DND-41 (cell line): ENCODE data around the gene SIL1.
"Not testable (repeated sequence)": the region's sequence is repeated elsewhere in the genome, so short reads cannot be mapped to it uniquely, and the experiment has no call there.

Experiments
- ATAC-seq: fragments of 200-7000 bp; cut with Tn5 transposase; 3 replicates; pipeline ENCODE4 v1.9.1; 2021; ENCODE audit warnings: low read depth; ENCODE audit not compliant: insufficient read depth
- DNase-seq: peaks from one replicate; pipeline ENCODE4 v3.0.0-alpha.2; 2020
- H2AFZ ChIP-seq: 2 replicates; pipeline ENCODE4 v1.6.0; 2012; ENCODE audit warnings: low read depth, low read length
- H3K27ac ChIP-seq: 2 replicates; pipeline ENCODE4 v1.5.1; 2012; ENCODE audit warnings: low read length, inconsistent platforms
- H3K27me3 ChIP-seq: fragments of 200-600 bp; sonication (generic); 2 replicates; pipeline ENCODE4 v1.6.0; 2012; ENCODE audit warnings: low read length, mild to moderate bottlenecking, inconsistent platforms; ENCODE audit not compliant: insufficient read depth, poor library complexity
- H3K36me3 ChIP-seq: 2 replicates; pipeline ENCODE4 v1.5.1; 2012; ENCODE audit warnings: low read length, inconsistent platforms; ENCODE audit not compliant: insufficient read depth
- H3K4me1 ChIP-seq: 2 replicates; pipeline ENCODE4 v1.5.1; 2012; ENCODE audit warnings: mild to moderate bottlenecking, low read length; ENCODE audit not compliant: insufficient read depth
- H3K4me2 ChIP-seq: 2 replicates; pipeline ENCODE4 v1.6.0; 2012; ENCODE audit warnings: mild to moderate bottlenecking, moderate library complexity, low read length, inconsistent platforms; ENCODE audit not compliant: insufficient read depth
- H3K4me3 ChIP-seq, 2 experiments: fragments of 200-600 bp in 1 of 2; shearing (Covaris generic) in 1 of 2; 2 replicates each; pipeline ENCODE4 v1.5.1; 2012 to 2016; ENCODE audit warnings: inconsistent platforms in 2 of 2, low read length in 2 of 2, mild to moderate bottlenecking in 2 of 2, low read depth in 1 of 2, moderate library complexity in 1 of 2
- H3K79me2 ChIP-seq: 2 replicates; pipeline ENCODE4 v1.6.0; 2012; ENCODE audit warnings: low read length, inconsistent platforms; ENCODE audit not compliant: insufficient read depth
- H3K9ac ChIP-seq: 2 replicates; pipeline ENCODE4 v1.6.0; 2012; ENCODE audit warnings: low read depth, mild to moderate bottlenecking, inconsistent platforms, low read length, moderate library complexity
- H3K9me3 ChIP-seq: 2 replicates; pipeline ENCODE4 v1.5.1; 2012; ENCODE audit warnings: low read length, moderate library complexity, mild to moderate bottlenecking, inconsistent platforms; ENCODE audit not compliant: insufficient read depth, severe bottlenecking
- H4K20me1 ChIP-seq: 2 replicates; pipeline ENCODE4 v1.6.0; 2012; ENCODE audit warnings: low read length; ENCODE audit not compliant: insufficient read depth
- EZH2 ChIP-seq: IDR thresholded peaks from 3 replicates; pipeline ENCODE4 v1.6.1; 2012; ENCODE audit warnings: borderline replicate concordance, low read depth, mild to moderate bottlenecking, moderate library complexity, low read length, inconsistent platforms; ENCODE audit not compliant: severe bottlenecking
- TF ChIP-seq, protein P1 (sequence below): IDR thresholded peaks from 2 replicates; pipeline ENCODE4 v1.5.1; 2012; ENCODE audit warnings: borderline replicate concordance, low read length, moderate library complexity, mild to moderate bottlenecking; ENCODE audit not compliant: poor library complexity, severe bottlenecking; ENCODE audit errors: extremely low read depth

Gene SIL1

DNA sequence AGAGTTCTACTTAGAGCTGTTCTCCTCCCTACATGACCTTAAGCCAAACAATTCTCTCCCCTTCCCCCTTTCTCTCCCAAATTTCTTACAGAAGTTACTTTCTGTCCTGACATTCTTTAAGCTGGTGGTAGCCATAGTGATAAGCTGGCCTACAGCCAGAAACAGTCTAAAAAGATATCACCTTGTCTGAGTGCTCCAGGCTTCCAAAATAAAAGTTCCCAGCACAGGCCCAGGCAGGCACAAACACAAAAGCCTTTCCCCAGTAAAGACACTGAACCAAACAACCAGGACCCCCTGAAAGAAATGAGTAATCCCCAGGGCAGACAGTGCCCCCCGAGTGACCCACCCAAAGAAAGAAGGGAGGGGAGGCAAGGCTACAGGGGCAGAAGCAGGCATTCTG is 19.2 kb downstream of the SIL1 start:
- no peaks in the 10 kb centered on the region for H3K36me3 ChIP-seq

GRCh38 chr5:139178589-139178917 is 19.6 kb downstream of the SIL1 start:
- H3K27me3 ChIP-seq, result no peaks in the 10 kb centered on the region
- no peaks in the 10 kb centered on the region for H3K9me3 ChIP-seq
- H3K4me3 ChIP-seq, result no peak overlapping the region
- no peak for DNase-seq
- no peaks in the 10 kb centered on the region for H3K36me3 ChIP-seq
- no peak overlapping the region for H2AFZ ChIP-seq
- H3K4me2 ChIP-seq, result no peak overlapping the region
- H4K20me1 ChIP-seq, result peaks cover 4% of the 10 kb centered on the region
- H3K4me1 ChIP-seq, result peaks cover 24% of the 10 kb centered on the region
- peaks cover 30% of the 10 kb centered on the region for H3K79me2 ChIP-seq
- TF ChIP-seq, protein P1, sequence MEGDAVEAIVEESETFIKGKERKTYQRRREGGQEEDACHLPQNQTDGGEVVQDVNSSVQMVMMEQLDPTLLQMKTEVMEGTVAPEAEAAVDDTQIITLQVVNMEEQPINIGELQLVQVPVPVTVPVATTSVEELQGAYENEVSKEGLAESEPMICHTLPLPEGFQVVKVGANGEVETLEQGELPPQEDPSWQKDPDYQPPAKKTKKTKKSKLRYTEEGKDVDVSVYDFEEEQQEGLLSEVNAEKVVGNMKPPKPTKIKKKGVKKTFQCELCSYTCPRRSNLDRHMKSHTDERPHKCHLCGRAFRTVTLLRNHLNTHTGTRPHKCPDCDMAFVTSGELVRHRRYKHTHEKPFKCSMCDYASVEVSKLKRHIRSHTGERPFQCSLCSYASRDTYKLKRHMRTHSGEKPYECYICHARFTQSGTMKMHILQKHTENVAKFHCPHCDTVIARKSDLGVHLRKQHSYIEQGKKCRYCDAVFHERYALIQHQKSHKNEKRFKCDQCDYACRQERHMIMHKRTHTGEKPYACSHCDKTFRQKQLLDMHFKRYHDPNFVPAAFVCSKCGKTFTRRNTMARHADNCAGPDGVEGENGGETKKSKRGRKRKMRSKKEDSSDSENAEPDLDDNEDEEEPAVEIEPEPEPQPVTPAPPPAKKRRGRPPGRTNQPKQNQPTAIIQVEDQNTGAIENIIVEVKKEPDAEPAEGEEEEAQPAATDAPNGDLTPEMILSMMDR, result no peak
- no peak for TF ChIP-seq EZH2
- 0 out of 2 replicates have a peak overlapping the region, but pooled peaks have one; percentile 17 for H3K27ac ChIP-seq
- H3K9ac ChIP-seq, result no peak overlapping the region
- ATAC-seq, result no peak

More for the DNA sequence above, 19.2 kb downstream of the SIL1 start:
- no peak overlapping the region for H3K4me3 ChIP-seq
- no peak overlapping the region for H3K4me2 ChIP-seq
- no peak for TF ChIP-seq EZH2
- TF ChIP-seq, protein P1, result no peak
- H3K9ac ChIP-seq, result no peak overlapping the region
- 0 out of 3 replicates have a peak, but pooled peaks have one; percentile 47 for ATAC-seq
- H3K27me3 ChIP-seq, result no peaks in the 10 kb centered on the region
- H3K4me1 ChIP-seq, result peaks cover 24% of the 10 kb centered on the region
- no peak for DNase-seq
- H4K20me1 ChIP-seq, result peaks cover 5% of the 10 kb centered on the region
- H3K27ac ChIP-seq, result no peak overlapping the region
- H2AFZ ChIP-seq, result no peak overlapping the region
- peaks cover 30% of the 10 kb centered on the region for H3K79me2 ChIP-seq
- H3K9me3 ChIP-seq, result no peaks in the 10 kb centered on the region

GRCh38 chr5:139177809-139178588 is 20.2 kb downstream of the SIL1 start:
- DNase-seq (peak; percentile 26), ATAC-seq (peak; percentile 55)
- Histone ChIP-seq H3K36me3 (no peaks in the 10 kb centered on the region), H4K20me1 (peaks cover 4% of the 10 kb centered on the region), H3K27me3 (no peaks in the 10 kb centered on the region), H3K9me3 (no peaks in the 10 kb centered on the region), H3K4me1 (peaks cover 24% of the 10 kb centered on the region), H3K27ac (peak overlapping the region; percentile 17; the same call in 1 of the 2 replicates), H3K4me2 (no peak overlapping the region), H3K4me3 (no peak overlapping the region), H3K9ac (no peak overlapping the region), H2AFZ (no peak overlapping the region), H3K79me2 (peaks cover 26% of the 10 kb centered on the region)
- no peak for TF ChIP-seq EZH2
- TF ChIP-seq, protein P1, result no peak

DNA sequence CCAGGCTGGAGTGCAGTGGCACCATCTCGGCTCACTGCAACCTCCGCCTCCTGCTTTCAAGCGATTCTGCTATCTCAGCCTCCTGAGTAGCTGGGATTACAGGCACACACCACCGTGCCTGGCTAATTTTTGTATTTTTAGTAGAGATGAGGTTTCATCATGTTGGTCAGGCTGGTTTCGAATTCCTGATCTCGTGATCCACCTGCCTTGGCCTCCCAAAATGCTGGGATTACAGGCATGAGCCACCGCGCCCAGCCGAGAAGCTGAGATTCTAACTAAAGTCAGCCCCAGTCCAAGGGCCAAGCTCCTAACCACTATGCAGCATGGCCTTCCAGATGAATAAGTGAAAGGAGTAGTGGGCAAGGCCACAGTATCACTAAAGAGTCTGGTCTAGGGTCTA is 20.9 kb downstream of the SIL1 start:
- H3K9ac ChIP-seq, H3K27me3 ChIP-seq, H3K4me2 ChIP-seq, ATAC-seq, H4K20me1 ChIP-seq, H3K9me3 ChIP-seq, H3K36me3 ChIP-seq, DNase-seq, H2AFZ ChIP-seq, H3K4me3 ChIP-seq: not testable (repeated sequence)
- Histone ChIP-seq H3K79me2 (peaks cover 30% of the 10 kb centered on the region), H3K4me1 (peaks cover 24% of the 10 kb centered on the region), H3K27ac (peak overlapping the region; percentile 13; the same call in 1 of the 2 replicates)

DNA sequence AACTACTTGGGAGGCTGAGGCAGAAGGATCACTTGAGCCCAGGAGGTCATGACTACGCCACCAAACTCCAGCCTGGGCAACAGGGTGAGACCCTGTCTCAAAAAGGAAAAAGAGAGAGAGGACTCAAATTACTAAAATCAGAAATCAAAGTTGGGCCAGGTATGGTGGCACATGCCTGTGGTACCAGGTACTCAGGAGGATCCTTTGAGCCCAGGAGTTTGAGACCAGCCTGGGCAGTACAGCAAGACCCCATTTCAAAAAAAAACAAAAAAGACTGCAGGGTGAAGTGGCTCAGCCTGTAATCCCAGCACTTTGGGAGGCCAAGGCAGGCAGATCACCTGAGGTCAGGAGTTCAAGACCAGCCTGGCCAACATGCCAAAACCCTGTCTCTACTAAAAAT is 23.8 kb downstream of the SIL1 start:
- not testable (repeated sequence) for DNase-seq, H4K20me1 ChIP-seq, H3K27me3 ChIP-seq, H3K27ac ChIP-seq, ATAC-seq, H3K4me2 ChIP-seq, H3K36me3 ChIP-seq, H3K9ac ChIP-seq, H3K4me3 ChIP-seq, H2AFZ ChIP-seq
- Histone ChIP-seq H3K79me2 (peaks cover 12% of the 10 kb centered on the region), H3K4me1 (peaks cover 20% of the 10 kb centered on the region), H3K9me3 (peaks cover 11% of the 10 kb centered on the region)
